T1000 (cell line): Measurements from ENCODE around the gene APBB2.
A peak's percentile ranks its signal among the peaks of the same experiment; 100 is the strongest.
"Not testable (repeated sequence)": the region's sequence is repeated elsewhere in the genome, so short reads cannot be mapped to it uniquely, and the experiment has no call there.

ENCODE experiments used
- DNase-seq: peaks from one replicate; lab custom pipeline; 2025; ENCODE audit warnings: mixed read lengths; lab: John Stamatoyannopoulos, UW

Gene APBB2

DNA sequence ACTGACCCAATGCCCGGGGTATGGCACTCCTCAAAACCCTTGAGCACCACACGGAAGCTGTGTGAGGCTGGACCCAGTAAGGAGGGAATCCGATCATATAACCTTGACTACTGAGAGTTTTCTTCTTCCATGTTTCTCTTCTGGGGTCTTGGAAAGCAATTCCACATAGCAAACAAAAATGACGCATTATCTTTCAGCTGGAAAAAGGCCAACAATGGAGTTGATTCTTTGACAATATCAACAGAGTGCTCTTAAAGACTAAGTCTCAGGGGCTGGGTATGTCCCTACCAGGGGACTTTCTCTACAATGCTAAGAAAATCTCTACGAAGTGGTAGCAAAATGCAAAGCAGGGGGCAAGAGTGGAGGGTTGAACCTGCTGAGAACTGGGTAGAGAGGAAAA is 276.0 kb downstream of the APBB2 start:
- DNase-seq = no peak

DNA sequence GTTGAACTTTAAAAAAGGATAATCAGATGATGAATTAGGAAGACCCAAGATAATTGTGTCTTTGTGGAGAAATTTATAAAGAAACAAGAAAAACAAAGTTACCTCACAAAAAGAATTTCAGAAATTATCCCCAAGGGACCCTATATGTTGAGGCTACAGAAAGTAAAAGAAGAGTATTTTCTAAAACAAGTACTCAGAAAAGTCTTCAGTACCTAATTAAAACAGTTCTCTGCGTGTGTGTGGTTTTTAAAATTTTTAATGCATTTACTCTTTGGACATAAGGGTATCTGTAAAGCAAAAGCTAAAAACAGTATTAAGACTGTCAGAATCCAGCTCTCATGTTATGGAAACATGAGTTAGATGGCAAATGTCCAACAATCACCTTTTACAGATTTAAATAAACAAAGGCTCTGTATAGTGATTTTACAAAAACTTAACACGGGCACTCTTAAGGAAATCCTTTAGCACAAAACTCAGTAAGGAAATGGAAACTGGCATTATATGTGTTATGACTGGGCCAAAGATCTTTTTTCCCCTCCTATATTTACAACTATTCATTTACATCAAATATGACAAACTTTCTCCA is 277.1 kb downstream of the APBB2 start:
- no peak for DNase-seq

DNA sequence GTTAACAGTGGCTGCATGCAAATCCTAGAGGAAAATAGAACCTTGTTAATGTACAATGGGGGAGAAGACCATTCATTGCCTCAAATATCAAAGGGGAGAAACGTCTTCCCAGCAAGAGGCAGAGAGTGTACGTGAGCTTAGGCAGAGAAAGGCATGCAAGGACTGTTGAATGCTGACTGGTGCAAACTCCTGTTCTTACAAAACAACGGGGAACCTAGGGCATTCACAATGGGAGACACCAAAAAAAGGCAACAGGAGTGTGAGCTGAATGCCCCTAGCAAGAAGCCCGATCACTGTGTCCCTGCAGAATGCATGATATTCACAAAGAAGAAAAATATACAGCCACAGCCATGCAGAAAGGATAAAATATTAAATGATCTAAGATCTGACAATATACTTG is 279.7 kb downstream of the APBB2 start:
- DNase-seq = no peak

DNA sequence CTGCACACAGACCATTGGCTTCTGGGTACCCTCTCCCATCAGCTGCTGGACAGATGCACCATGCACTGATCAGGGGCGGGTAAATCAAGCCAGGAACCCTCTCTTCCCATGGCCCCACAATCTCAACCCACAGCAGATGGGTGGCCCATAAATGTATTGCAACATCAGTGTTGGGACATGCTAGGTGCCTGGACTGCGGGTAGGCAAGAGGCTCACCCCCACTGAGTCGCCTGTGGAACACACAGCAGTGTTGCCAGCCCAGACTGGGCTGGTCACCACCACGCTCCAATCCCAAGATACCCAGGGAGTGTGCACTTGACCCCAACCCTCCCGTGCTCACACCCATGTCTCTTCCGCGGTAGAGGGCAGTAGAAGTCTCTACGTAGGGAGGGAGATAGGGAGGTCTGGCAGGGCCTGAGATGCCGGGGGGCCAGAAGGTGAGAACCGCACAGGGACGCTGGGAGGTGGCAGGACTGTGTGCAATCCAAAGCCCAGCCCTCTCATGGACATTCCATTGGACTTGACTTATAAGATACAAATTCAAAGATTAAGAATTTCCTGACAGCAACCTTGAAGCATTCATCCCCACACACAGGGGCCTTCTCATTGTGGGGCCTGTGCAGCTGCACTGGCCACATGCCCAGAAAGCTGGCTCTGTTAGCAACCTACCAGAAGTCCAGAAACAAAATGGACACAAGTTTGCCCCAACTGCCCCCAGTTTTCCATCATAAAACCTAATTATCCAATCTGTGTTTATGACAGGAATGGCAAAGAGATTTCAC is 280.9 kb downstream of the APBB2 start:
- no peak for DNase-seq

DNA sequence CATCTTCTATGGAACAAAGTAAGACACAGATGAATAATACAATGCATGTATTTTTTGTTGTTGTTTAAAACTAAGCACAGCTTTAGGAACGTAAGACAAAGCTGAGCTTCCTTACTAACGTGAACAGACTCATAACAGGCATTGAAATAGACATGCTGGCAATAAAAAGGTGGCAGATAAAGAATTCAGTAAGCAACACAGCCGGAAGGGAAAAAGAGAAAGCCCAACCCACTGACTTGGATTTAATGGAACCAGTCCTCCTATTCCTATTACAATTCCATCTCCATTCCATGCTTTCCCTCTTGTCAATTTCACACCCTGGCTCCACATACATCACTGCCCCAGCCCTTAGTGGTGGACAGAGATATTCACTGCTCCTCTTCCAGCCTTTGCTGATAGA is 282.5 kb downstream of the APBB2 start:
- DNase-seq = no peak

DNA sequence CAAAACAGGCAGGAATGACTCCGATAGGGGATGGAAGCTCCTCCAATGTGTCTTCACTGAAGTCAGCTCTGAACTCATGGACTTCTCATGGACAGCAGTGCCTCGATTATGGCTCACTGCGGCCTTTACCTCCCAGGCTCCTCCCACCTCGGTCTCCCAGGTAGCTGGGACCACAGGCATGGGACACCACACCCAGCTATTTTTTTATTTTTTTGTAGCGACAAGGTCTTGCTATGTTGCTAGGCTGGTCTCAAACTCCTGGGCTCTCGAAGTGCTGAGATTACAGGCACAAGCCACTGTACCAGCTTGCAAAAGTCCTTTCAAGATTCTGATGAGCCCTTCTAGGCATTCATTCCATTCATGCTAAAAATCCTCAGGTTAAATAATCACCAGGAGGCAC is 283.1 kb downstream of the APBB2 start:
- no peak for DNase-seq

DNA sequence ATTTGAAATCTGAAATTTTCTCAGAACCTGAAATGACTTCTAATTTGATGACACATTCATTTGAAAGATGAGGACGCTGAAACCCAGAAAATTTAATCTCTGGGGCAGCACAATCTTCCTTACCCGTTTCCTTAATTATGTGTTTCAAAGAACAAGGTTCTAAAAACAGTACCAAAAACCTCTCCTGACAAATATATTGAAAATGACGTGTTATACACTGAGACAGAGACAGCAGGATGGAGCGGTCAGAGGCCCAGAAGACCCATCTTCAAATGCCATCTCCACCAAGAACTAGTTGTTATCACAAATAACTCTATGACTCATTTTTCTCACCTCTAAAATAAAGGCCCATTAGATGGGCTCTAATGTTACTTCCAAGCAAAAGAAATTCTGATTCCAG is 287.3 kb downstream of the APBB2 start:
- no peak for DNase-seq

DNA sequence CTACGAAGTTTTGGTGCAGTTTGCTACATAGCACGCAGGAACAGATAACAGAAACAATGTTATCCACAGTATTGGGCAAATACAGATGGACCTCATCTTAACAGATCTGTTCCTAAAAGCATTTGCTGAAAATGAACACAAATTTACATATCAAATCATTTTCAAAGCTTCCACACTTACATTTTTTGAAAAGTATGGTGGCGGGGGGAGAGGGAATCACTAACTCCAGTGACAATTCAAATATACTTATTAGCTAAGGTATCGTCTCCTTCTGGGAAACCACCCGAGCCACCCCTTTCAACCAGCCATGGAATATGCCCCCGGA is 289.6 kb downstream of the APBB2 start:
- DNase-seq = no peak

DNA sequence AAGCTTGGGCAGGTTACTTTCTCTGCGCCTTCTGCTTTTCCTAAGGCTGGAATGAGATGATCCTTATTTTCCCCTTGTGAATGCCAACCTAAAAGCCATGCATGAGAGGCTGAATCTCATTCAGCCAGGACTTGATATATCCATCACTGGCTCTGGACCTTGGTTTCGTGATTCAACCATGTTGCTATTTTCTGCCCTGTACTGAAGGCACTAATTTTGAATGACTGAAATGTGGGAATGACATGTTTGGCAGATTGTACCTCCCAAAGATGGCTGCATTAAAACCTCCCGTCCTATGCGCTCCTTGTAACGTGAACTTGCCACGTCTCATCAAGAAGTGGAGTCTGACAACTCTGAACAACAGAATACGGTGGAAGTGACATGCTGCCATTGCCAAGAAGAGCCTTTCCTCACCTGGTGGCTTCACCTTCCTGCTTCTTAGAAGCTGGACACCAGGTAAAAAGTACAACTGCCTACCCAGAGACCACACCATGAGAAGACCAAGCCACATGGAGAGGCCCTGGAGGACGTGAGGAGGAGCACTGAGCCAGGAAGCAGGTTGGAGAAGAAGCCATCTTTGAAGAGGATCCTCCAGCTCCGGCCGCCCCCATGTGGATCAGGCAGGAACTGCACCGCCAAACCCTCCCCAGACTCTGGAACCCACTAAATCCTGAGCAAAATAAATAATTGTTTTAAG is 290.1 kb downstream of the APBB2 start:
- DNase-seq = peak; percentile 74

DNA sequence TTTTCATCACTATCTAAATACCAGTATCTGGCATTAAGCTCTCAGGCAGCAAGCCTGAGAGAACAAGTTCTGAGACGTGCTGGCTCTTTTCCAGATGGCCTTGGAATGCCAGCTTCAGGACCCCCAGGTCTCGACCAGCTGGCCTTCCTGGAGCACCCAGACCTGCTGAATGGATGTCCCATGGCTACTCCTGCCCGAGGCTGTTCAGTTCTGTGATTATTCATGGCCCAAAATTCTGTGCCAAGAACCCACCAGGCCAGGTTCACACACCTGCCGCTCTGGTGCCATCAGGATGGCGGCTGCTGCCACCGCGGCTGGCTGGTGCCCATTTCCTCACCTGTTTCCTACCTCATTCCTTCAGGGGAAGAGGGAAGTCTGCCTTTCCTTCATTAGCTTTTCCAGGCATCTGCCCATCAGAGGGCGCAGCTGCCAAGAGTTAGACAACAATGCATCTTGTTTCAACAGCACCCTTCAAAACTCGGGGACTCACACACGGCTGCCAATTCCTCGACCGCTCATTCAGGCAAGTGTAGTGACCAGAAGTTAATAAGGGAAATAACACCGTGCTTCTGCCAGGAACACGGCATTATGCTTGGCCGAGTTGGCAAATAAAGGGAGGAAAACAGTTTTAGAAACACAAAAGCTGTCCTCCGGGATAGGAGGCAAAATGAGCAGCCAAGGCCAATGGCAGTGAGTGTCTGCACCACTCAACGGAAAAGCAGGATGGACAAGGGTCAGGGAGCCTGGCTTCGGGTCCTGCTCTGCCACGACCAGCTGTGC is 290.8 kb downstream of the APBB2 start:
- DNase-seq = no peak

DNA sequence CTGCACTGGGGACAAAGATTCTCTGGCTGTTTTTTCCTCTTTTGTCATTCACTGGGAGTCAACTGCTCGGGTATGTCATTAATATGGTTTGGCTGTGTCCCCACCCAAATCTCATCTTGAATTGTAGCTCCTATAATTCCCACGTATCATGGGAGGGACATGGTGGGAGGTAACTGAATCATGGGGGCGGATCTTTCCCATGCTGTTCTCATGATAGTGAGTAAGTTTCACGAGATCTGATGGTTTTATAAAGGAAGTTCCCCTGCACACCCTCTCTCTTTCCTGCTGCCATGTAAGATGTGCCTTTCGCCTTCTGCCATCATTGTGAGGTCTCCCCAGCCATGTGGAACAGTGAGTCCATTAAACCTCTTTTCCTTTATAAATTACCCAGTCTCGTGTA is 294.4 kb downstream of the APBB2 start:
- not testable (repeated sequence) for DNase-seq

DNA sequence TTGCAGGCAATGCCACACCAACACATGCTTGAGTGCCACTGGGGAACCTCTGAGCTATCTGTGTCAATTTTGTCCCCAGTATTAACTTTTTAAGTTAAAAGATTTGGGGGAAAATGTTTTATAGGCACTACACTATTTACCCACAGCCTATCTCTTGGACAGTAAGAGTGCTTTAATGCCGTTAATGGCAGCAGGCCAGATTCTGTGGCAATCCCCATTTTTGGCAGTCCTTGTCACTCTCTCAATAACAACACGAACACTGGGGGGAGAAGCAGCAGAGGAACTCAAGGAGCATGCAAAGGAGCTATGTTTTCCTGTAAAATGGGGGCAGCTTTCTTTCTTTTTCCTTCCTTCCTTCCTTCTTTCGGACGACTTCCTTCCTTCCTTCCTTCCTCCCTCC is 296.0 kb downstream of the APBB2 start:
- DNase-seq = peak; percentile 26

DNA sequence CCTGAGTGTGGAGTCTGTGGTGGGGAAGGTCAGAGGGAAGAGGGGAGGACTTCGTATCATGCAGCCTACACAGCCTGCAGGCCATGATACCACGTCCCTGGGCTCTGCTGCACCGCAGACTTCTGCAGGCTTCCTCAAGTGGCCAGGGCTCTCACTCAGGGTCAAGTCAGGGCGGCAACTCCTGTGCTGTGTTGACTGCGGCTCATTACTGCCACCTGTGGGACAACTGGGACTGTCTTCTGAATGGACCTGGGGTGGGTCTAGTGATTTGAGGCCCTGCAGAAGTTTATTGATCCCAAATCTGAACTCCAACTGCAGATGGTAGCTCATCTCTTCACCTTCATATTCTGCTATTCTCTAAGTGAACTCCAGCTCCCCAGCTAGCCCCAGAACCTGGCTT is 297.5 kb downstream of the APBB2 start:
- DNase-seq = no peak

DNA sequence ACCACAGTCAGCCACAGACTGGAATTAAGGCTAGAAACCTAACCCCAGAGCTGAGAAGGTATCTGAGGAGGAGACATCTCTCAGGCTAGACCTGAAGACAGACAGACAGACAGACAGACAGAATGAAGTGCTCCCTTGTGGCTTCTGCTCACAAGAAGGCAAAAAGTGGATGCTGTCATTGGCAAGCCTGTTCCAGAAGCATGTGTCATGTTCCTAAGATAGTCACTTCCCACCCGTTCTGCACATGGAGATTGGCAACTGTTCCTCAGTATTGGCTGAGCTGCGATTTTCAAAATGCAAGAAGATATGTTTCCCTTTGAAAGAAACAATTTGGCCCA is 298.2 kb downstream of the APBB2 start:
- no peak for DNase-seq

DNA sequence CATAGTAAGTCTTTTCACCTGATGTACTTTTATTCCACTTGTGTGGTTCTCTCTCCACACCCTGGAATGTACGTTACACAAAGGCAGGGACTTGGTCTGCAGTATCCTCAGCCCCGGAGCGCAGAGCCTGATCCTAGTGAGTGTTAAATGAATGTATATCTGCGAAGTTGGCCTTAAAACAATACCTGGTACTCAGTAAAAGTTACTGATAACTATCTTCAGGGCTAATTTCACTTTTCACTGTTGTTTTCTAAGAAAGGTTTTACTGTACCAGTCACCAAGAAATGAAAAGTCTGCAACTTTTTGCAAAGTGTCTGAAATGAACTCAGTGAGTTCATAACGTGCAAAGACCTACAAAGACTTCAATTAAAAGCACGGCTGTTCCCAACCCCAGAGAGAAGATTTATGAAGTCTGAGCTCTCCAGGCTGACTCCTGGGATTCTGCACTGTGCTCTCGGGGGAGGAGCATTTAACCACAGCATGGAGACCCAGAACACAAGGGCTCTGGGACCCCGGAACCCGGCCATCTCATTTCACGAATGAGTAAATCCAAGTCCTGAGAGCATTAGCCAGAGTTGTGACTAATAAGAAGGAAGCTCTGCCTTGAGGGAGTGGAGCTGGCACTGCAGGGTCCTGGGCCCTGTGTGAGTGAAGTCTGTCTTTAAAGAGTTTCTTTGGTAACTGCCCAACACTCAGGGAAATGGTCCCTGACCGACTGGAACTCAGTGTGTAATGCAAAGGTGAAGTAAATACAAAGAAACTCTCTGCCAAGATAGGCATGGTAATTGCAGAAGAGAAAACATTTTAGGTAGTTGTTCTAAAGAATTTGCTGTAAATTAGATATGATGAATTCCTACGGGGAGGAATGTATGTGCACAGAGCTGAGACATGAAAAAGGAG is 298.8 kb downstream of the APBB2 start:
- DNase-seq = no peak

DNA sequence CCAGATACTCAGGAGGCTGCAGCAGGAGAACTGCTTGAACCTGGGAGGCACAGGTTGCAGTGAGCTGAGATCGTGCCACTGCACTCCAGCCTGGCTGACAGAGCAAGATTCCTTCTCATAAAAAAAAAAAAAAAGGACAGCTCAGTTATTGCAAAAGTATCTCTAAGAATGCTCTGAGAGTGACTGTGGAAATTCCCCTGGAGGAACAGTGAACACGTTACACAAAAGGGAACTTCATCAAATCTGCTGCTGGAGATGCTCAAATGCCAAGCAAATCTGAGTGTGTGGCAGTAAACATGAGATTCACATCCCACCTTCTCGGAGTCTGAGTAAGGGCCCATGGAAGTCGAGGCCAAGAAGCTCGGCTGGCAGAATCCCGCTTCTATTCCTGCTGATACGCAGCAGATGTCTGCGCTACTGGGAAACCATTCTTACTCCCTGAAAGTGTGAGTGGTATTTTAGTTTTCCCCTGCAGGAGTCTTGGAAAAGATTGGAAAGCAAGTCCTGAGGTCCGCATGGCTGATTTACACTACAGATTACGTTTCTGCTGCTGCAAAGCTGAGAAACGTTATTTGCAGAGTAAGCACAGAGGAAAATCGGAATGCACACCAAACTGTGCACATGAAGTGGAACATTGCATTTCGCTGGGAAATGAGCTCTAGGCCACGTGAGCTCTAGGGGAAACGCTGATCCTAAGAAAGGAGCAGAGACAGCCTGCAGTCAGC is 301.7 kb downstream of the APBB2 start:
- DNase-seq = no peak

DNA sequence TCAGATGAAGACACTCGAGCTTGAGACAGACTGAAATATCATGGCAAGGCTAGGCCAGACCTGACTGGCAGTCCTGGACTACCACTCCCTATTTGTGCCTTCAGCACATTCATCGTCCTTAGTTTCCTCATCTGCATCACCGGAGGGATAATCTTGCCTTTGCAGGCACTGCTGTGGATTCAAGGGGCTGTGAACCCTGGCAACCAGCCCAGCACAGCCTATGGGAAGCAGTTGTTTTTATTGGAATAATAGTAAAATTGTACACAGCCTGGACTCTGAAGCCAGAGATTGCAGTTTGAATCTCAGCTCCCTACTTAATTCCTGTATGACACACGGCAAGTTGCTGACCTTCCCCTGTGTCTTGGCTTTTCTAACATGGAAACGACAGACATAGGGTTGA is 303.6 kb downstream of the APBB2 start:
- DNase-seq = no peak

DNA sequence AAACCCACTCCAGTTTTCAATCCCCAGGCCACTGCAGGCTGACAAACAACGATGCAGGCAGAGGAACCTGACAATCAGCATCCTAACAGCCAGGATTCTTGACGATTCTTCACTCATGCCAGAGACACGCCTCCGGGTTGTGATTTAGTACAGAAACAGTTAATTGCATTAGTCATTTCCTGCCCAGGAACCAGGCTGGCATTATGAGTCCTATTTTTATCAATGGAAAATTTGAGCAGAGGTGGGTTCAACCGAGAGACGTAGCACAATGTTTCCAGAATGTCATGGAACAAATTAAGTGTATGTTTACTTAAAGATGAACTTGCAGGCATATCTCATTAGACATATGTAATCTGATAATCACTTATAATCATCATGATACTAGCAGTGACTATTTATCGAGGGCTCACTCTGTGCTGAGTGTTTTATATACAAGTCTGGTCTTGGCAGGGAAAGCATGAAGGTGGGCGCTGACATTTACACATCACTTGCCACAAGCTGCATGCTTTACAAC is 304.9 kb downstream of the APBB2 start:
- peak; percentile 68 for DNase-seq

DNA sequence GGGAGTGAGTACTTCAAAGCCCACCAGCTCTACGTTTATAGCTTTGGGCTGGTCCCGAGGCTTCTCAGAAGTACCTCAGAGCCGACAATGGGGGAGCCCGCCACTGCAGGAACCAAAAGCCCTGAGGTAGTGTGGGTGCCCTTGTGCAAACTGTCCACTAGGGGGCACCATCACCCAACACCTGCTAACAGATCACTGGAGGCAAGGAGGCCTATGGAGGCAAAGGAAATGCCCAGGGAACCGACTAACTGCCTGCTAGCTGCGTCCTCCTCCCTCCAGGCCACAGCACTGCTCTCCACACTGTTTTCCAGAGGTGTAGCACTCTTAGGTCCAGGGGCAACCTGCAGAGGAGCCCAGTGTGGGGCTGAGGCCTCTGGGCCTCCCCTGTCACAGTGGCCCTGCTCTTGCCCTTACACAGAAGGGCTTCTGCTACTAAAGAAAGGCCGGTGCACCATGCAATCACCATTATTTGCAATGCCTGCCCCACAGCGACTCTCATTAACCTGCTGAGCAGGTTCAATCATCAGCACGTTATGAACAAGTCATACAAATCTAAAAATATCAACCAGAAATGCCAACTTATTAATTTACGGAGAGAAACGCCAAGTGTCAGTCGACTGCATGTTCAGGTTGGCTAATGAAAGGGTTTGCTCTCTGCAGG is 305.5 kb downstream of the APBB2 start:
- peak; percentile 79 for DNase-seq

DNA sequence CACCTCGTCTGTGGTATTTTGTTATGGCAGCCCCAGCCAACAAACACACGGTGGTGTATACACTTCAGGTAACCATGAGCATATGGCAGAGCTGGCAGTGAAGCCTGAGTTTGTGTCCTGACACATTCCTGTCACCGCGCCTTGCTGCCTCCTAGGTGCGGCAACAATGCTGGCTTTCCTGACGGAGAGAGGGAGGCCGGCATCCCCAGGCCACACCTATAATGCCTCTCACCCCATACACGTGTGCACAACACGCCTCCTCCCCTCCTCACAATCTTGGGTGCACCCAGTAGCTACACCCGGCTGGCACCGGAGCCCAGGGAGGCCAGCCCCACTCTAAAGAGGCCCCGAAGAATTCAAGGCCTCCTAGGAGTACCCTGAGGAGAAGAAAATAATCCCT is 306.0 kb downstream of the APBB2 start:
- no peak for DNase-seq
